ENCODE results near the gene ERMAP.

ERMAP gene

DNA sequence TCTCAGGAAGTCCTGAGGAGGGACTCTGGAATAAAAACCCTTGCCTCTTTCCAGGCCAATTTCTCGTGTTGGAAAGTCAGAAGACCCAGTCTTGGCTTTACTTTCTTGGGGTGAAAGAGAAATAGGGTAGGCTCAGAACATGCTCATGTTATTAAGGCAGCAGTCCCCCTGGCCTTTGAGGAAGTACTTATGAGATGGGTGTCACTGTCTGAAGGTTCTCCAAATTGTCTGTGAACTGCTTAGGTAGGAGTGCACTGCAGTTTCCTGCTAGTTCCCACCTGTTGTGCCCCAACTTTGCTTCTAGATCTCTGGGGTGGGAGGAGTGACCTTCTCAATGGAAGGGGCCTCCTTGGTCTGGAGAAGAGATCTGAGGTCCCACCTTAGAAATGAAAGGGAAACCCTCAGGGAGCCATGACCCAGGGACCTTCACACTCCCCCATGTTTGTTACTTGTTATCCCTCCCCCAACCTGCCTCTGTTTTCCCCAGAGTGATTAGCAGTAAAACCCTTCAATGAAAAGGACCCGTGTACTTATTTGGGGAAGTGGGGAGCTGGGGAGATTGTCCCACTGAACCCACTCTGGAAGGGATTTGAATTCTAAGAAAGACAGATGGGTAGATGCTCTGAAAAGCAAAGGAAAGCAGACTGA, 35.2 kb downstream of the ERMAP start:
- no peak for TF ChIP-seq EP300 (IDR thresholded peaks at IDR 0.05; ENCODE audit: borderline replicate concordance)
- TF ChIP-seq NFIC (IDR thresholded peaks at IDR 0.05): no peak
- TF ChIP-seq TCF12 (IDR thresholded peaks at IDR 0.05; ENCODE audit: low read depth): no peak
- TF ChIP-seq EGR1 (IDR thresholded peaks at IDR 0.05): no peak
- no peak for TF ChIP-seq TEAD4 (IDR thresholded peaks at IDR 0.05)
- no peak for TF ChIP-seq YY1 (IDR thresholded peaks at IDR 0.05; ENCODE audit: low read depth)
- no peak for TF ChIP-seq CEBPB (IDR thresholded peaks at IDR 0.05)
- TF ChIP-seq, protein P1, sequence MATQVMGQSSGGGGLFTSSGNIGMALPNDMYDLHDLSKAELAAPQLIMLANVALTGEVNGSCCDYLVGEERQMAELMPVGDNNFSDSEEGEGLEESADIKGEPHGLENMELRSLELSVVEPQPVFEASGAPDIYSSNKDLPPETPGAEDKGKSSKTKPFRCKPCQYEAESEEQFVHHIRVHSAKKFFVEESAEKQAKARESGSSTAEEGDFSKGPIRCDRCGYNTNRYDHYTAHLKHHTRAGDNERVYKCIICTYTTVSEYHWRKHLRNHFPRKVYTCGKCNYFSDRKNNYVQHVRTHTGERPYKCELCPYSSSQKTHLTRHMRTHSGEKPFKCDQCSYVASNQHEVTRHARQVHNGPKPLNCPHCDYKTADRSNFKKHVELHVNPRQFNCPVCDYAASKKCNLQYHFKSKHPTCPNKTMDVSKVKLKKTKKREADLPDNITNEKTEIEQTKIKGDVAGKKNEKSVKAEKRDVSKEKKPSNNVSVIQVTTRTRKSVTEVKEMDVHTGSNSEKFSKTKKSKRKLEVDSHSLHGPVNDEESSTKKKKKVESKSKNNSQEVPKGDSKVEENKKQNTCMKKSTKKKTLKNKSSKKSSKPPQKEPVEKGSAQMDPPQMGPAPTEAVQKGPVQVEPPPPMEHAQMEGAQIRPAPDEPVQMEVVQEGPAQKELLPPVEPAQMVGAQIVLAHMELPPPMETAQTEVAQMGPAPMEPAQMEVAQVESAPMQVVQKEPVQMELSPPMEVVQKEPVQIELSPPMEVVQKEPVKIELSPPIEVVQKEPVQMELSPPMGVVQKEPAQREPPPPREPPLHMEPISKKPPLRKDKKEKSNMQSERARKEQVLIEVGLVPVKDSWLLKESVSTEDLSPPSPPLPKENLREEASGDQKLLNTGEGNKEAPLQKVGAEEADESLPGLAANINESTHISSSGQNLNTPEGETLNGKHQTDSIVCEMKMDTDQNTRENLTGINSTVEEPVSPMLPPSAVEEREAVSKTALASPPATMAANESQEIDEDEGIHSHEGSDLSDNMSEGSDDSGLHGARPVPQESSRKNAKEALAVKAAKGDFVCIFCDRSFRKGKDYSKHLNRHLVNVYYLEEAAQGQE (IDR thresholded peaks at IDR 0.05; ENCODE audit: low read depth): no peak
- TF ChIP-seq, protein P2, sequence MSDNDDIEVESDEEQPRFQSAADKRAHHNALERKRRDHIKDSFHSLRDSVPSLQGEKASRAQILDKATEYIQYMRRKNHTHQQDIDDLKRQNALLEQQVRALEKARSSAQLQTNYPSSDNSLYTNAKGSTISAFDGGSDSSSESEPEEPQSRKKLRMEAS (IDR thresholded peaks at IDR 0.05): no peak
- no peak for TF ChIP-seq ZBTB7A (IDR thresholded peaks at IDR 0.05; ENCODE audit: low read depth)
- TF ChIP-seq CREB1 (IDR thresholded peaks at IDR 0.05; ENCODE audit: low read depth): no peak
- TF ChIP-seq TAF1 (IDR thresholded peaks at IDR 0.05; ENCODE audit: low read depth): no peak
- no peak for TF ChIP-seq RAD21 (IDR thresholded peaks at IDR 0.05; ENCODE audit: low read depth)

DNA sequence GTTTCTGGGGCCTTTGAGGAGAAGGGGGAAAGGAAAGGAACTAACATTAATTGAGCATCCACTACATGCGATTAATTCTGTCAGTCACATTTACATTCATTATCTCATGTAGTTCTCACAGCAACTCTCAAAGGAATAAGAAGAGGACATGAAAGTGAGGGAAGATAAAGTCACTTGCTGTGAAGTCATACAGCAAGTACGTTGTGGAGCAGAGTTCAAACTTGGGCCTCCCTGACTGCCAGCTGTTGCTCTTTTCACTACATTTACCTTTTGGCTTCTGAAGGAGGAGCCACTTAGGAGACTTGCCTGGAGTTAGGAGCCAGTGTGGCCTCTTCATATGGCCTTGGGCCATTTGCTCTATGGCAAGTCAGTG, 35.7 kb downstream of the ERMAP start:
- no peak for TF ChIP-seq NFIC (IDR thresholded peaks at IDR 0.05)
- TF ChIP-seq EGR1 (IDR thresholded peaks at IDR 0.05): no peak
- TF ChIP-seq FOXM1 (IDR thresholded peaks at IDR 0.05; ENCODE audit: borderline replicate concordance, low read depth): no peak
- TF ChIP-seq, protein P2 (IDR thresholded peaks at IDR 0.05): no peak
- TF ChIP-seq TEAD4 (IDR thresholded peaks at IDR 0.05): no peak
- TF ChIP-seq CEBPB (IDR thresholded peaks at IDR 0.05): no peak
- TF ChIP-seq, protein P3, sequence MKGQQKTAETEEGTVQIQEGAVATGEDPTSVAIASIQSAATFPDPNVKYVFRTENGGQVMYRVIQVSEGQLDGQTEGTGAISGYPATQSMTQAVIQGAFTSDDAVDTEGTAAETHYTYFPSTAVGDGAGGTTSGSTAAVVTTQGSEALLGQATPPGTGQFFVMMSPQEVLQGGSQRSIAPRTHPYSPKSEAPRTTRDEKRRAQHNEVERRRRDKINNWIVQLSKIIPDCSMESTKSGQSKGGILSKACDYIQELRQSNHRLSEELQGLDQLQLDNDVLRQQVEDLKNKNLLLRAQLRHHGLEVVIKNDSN (IDR thresholded peaks at IDR 0.05): no peak
- TF ChIP-seq TAF1 (IDR thresholded peaks at IDR 0.05; ENCODE audit: low read depth): no peak
- TF ChIP-seq YY1 (IDR thresholded peaks at IDR 0.05; ENCODE audit: low read depth): no peak
- TF ChIP-seq, protein P1 (IDR thresholded peaks at IDR 0.05; ENCODE audit: low read depth): no peak
- no peak for TF ChIP-seq ZBTB7A (IDR thresholded peaks at IDR 0.05; ENCODE audit: low read depth)
- TF ChIP-seq TCF12 (IDR thresholded peaks at IDR 0.05; ENCODE audit: low read depth): no peak
- no peak for TF ChIP-seq CREB1 (IDR thresholded peaks at IDR 0.05; ENCODE audit: low read depth)
- no peak for TF ChIP-seq EP300 (IDR thresholded peaks at IDR 0.05; ENCODE audit: borderline replicate concordance)
- TF ChIP-seq RAD21 (IDR thresholded peaks at IDR 0.05; ENCODE audit: low read depth): no peak

DNA sequence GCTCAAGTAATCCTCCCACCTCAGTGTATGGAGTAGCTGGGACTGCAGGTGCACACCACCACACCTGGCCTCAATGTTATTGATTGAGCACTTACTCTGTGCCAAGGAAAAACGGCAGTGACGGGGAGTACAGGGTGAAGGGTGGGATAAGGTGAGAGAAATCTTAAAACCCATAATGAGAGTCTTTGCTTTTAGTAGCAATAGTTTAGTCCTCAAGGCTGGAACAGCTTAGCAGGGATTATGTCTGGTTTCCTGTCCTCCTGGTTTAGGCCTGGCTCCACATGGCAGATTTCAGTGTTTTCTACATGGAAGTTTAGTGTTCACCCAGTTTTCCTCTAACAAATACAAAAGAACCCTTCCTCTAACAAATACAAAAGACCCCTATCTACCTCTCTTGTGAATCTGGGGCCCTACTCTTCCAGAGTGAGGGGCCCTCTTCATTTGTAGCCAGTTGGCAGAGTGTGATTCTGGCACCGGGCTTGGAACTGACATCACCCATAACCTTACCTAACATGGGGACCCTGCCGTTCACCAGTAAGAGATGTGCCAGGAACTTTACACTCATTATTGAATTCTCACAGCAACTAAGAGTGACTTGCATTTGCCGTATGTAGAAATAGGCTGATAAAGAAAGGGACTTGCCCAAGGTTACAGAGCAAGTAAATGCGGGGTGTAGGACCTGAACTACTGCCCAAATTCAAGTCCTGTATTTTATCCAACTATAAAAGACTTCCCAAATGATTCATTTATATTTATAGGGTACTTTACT, 36.4 kb downstream of the ERMAP start:
- TF ChIP-seq TAF1 (IDR thresholded peaks at IDR 0.05; ENCODE audit: low read depth): no peak
- no peak for TF ChIP-seq RAD21 (IDR thresholded peaks at IDR 0.05; ENCODE audit: low read depth)
- no peak for TF ChIP-seq CEBPB (IDR thresholded peaks at IDR 0.05)
- TF ChIP-seq, protein P1 (IDR thresholded peaks at IDR 0.05; ENCODE audit: low read depth): no peak
- TF ChIP-seq NFIC (IDR thresholded peaks at IDR 0.05): no peak
- no peak for TF ChIP-seq ZBTB7A (IDR thresholded peaks at IDR 0.05; ENCODE audit: low read depth)
- no peak for TF ChIP-seq TCF12 (IDR thresholded peaks at IDR 0.05; ENCODE audit: low read depth)
- no peak for TF ChIP-seq EGR1 (IDR thresholded peaks at IDR 0.05)
- TF ChIP-seq CREB1 (IDR thresholded peaks at IDR 0.05; ENCODE audit: low read depth): no peak

DNA sequence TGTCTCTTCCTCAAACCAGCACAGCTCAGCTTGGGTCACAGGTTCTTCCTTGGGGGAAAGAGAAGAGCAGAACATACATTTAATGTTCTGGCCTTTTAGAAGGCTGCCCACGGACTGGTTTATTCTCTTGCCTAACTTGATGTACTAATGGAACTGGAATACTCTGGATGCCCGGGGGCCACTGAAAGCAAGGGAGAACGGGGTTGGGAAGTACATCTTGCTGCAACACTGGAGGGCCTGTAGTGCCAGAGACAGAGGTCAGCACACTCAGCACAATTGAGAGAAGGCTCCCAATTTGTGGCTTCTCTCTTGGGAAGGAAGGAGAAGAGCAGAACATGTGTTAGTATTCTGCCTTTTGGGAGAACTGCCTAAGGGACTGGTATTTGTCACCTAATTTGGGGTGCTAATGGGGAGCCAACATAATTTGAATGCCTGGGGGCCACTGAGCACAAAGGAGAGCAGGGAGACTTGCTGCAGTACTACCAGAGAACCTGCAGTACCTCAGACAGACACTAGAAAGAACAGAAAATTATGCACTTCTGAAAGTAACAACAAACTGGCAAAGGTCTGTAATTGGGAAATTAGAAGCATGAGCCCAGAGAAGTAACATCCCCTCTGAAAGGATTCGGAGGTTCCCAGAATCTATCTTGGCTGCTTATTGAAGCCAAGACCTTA, 43.6 kb downstream of the ERMAP start:
- TF ChIP-seq, protein P3 (IDR thresholded peaks at IDR 0.05): no peak
- TF ChIP-seq EGR1 (IDR thresholded peaks at IDR 0.05) (no peak), ZBTB7A (IDR thresholded peaks at IDR 0.05; ENCODE audit: low read depth) (no peak), CEBPB (IDR thresholded peaks at IDR 0.05) (no peak), EP300 (IDR thresholded peaks at IDR 0.05; ENCODE audit: borderline replicate concordance) (no peak)

Data from Ishikawa (cell line).